Endothelial cell of hepatic sinusoid (primary cell): ENCODE data around the gene RAD51B.

Experiments used
- in situ Hi-C: cut with HindIII; loops from 2 replicates; pipeline ENCODE4 v1.10.0; 2017; ENCODE audit warnings: low sequenced_read_pairs

RAD51B gene

GRCh38 chr14:67889455-67889854 lies 69.9 kb downstream of the RAD51B start:
- in situ Hi-C loops = no loop called here

GRCh38 chr14:67892466-67893100 lies 73.0 kb downstream of the RAD51B start:
- in situ Hi-C loops = no loop called here

- in situ Hi-C loops = no loop called here
These were observed 80.7 kb downstream of the RAD51B start for GRCh38 chr14:67900231-67900630.

- in situ Hi-C loops = no loop called here
These were observed 88.6 kb downstream of the RAD51B start for GRCh38 chr14:67908052-67908754.

GRCh38 chr14:67911562-67911961 lies 92.0 kb downstream of the RAD51B start:
- in situ Hi-C loops = no loop called here

GRCh38 chr14:67916430-67916829 lies 96.9 kb downstream of the RAD51B start:
- in situ Hi-C loops = no loop called here

GRCh38 chr14:67917006-67917405 lies 97.4 kb downstream of the RAD51B start:
- in situ Hi-C loops = no loop called here

- in situ Hi-C loops = no loop called here
These were observed 99.3 kb downstream of the RAD51B start for GRCh38 chr14:67918838-67919237.

GRCh38 chr14:67919259-67920032 lies 99.9 kb downstream of the RAD51B start:
- in situ Hi-C loops = no loop called here

GRCh38 chr14:67926821-67927220 lies 107.2 kb downstream of the RAD51B start:
- in situ Hi-C loops = loop anchor here (25.0 kb wide), 1 partner anchor 885 kb away; no protein-coding TSS in a partner anchor

GRCh38 chr14:67927244-67927643 lies 107.7 kb downstream of the RAD51B start:
- in situ Hi-C loops = loop anchor here (25.0 kb wide), 1 partner anchor 885 kb away; no protein-coding TSS in a partner anchor

GRCh38 chr14:67928375-67928774 lies 108.8 kb downstream of the RAD51B start:
- in situ Hi-C loops = loop anchor here (25.0 kb wide), 1 partner anchor 884 kb away; no protein-coding TSS in a partner anchor

- in situ Hi-C loops = loop anchor here (25.0 kb wide), 1 partner anchor 880 kb away; no protein-coding TSS in a partner anchor
These were observed 113.2 kb downstream of the RAD51B start for GRCh38 chr14:67932708-67933246.

- in situ Hi-C loops = loop anchor here (25.0 kb wide), 1 partner anchor 879 kb away; no protein-coding TSS in a partner anchor
These were observed 113.7 kb downstream of the RAD51B start for GRCh38 chr14:67933266-67933665.

- in situ Hi-C loops = loop anchor here (25.0 kb wide), 1 partner anchor 878 kb away; no protein-coding TSS in a partner anchor
These were observed 114.5 kb downstream of the RAD51B start for GRCh38 chr14:67934087-67934486.

- in situ Hi-C loops = loop anchor here (25.0 kb wide), 1 partner anchor 877 kb away; no protein-coding TSS in a partner anchor
These were observed 115.3 kb downstream of the RAD51B start for GRCh38 chr14:67934862-67935261.

- in situ Hi-C loops = loop anchor here (25.0 kb wide), 1 partner anchor 877 kb away; no protein-coding TSS in a partner anchor
These were observed 115.8 kb downstream of the RAD51B start for GRCh38 chr14:67935371-67935770.

GRCh38 chr14:67938071-67938470 lies 118.5 kb downstream of the RAD51B start:
- in situ Hi-C loops = loop anchor here (25.0 kb wide), 1 partner anchor 874 kb away; no protein-coding TSS in a partner anchor

- in situ Hi-C loops = loop anchor here (25.0 kb wide), 1 partner anchor 872 kb away; no protein-coding TSS in a partner anchor
These were observed 121.2 kb downstream of the RAD51B start for GRCh38 chr14:67940486-67941455.
